Erythroblast (primary cell): ENCODE measurements around the gene CPSF7.
A peak's percentile ranks its signal among the peaks of the same experiment; 100 is the strongest.

Source experiments
- DNase-seq, 2 experiments: peaks; one replicate each; lab custom pipeline; 2025; lab: John Stamatoyannopoulos, UW
- GATA1 ChIP-seq: IDR thresholded peaks from 2 replicates; pipeline ENCODE4 v1.6.1; 2011; ENCODE audit warnings: low read depth, mild to moderate bottlenecking, control low read depth, low read length, moderate library complexity
- POLR2A ChIP-seq: IDR thresholded peaks from 2 replicates; pipeline ENCODE4 v1.6.1; 2011; ENCODE audit warnings: mild to moderate bottlenecking, low read length

CPSF7 gene

GRCh38 chr11:61417670-61418069 lies 12.1 kb downstream of the CPSF7 start:
- TF ChIP-seq GATA1 (no peak), POLR2A (no peak)
- peak; percentile 51 to 66 for DNase-seq

GRCh38 chr11:61416941-61417340 lies 12.8 kb downstream of the CPSF7 start:
- peak; percentile 81 to 90 for DNase-seq
- TF ChIP-seq GATA1 (no peak), POLR2A (no peak)

GRCh38 chr11:61415381-61415780 lies 14.4 kb downstream of the CPSF7 start:
- DNase-seq: no peak
- TF ChIP-seq POLR2A (no peak), GATA1 (no peak)

- DNase-seq: no peak
- TF ChIP-seq GATA1 (no peak), POLR2A (no peak)
Measured at GRCh38 chr11:61414547-61414946, 15.2 kb downstream of the CPSF7 start.

- TF ChIP-seq POLR2A (no peak), GATA1 (no peak)
- DNase-seq: no peak
Measured at GRCh38 chr11:61413496-61413895, 16.3 kb downstream of the CPSF7 start.

GRCh38 chr11:61411589-61411988 lies 18.2 kb downstream of the CPSF7 start:
- TF ChIP-seq POLR2A (no peak), GATA1 (no peak)

GRCh38 chr11:61406991-61407728 lies 22.6 kb downstream of the CPSF7 start:
- TF ChIP-seq POLR2A (no peak), GATA1 (no peak)
- no peak for DNase-seq

More at GRCh38 chr11:61411589-61411988, 18.2 kb downstream of the CPSF7 start:
- DNase-seq: no peak

GRCh38 chr11:61406067-61406466 lies 23.7 kb downstream of the CPSF7 start:
- no peak for DNase-seq

GRCh38 chr11:61404641-61405040 lies 25.1 kb downstream of the CPSF7 start:
- DNase-seq: no peak
- no peak for TF ChIP-seq GATA1

More at GRCh38 chr11:61406067-61406466, 23.7 kb downstream of the CPSF7 start:
- no peak for TF ChIP-seq GATA1
- TF ChIP-seq POLR2A: no peak

GRCh38 chr11:61404103-61404502 lies 25.7 kb downstream of the CPSF7 start:
- TF ChIP-seq GATA1 (no peak), POLR2A (no peak)
- DNase-seq: no peak

GRCh38 chr11:61403658-61404057 lies 26.1 kb downstream of the CPSF7 start:
- DNase-seq: no peak
- no peak for TF ChIP-seq POLR2A
- TF ChIP-seq GATA1: no peak

GRCh38 chr11:61401573-61401972 lies 28.2 kb downstream of the CPSF7 start:
- no peak for TF ChIP-seq POLR2A
- TF ChIP-seq GATA1: no peak
- no peak for DNase-seq

- no peak for DNase-seq
- TF ChIP-seq POLR2A: no peak
- no peak for TF ChIP-seq GATA1
Measured at GRCh38 chr11:61401173-61401572, 28.6 kb downstream of the CPSF7 start.

GRCh38 chr11:61392981-61393595 lies 36.7 kb downstream of the CPSF7 start:
- TF ChIP-seq GATA1: no peak
- no peak for TF ChIP-seq POLR2A
- DNase-seq: peak; percentile 50 to 57

- no peak for DNase-seq
- no peak for TF ChIP-seq GATA1
Measured at GRCh38 chr11:61390161-61390560, 39.6 kb downstream of the CPSF7 start.
